Measurements from ENCODE around the gene COPB2. TPM values are rescaled to one million over a fixed set of nuclear protein-coding genes. Genes with fewer than 3 reads are reported as not detected.

The COPB2 gene
- total RNA-seq, 4 donors from 2014 or later: 46.7 to 59.3 (median 51.2) TPM

- Histone ChIP-seq H3K36me3 (no peaks in the 10 kb centered on the region), H3K9me3 (no peaks in the 10 kb centered on the region), H3K4me1 (no peaks in the 10 kb centered on the region), H3K4me3 (no peak overlapping the region), H3K27ac (no peak overlapping the region), H3K27me3 (peaks cover 8% of the 10 kb centered on the region)
- 83% methylated on average over 7 of the region's 8 CpGs for WGBS
- peak in 1 of 2 donors; percentile 26 for DNase-seq (ENCODE audit: low spot score in 2 of 2)
- TF ChIP-seq EP300 (IDR thresholded peaks at IDR 0.05) (no peak), POLR2A (IDR thresholded peaks at IDR 0.05) (no peak), POLR2AphosphoS5 (IDR thresholded peaks at IDR 0.05) (no peak), CTCF (IDR thresholded peaks at IDR 0.05) (no peak)
Observed at GRCh38 chr3:139320551-139321309, 68.7 kb downstream of the COPB2 start.

GRCh38 chr3:139319428-139320402 lies 69.7 kb downstream of the COPB2 start:
- DNase-seq (ENCODE audit: low spot score in 2 of 2): peak; percentile 44 to 67
- Histone ChIP-seq H3K27ac (no peak overlapping the region), H3K4me1 (no peaks in the 10 kb centered on the region), H3K27me3 (peaks cover 13% of the 10 kb centered on the region), H3K4me3 (no peak overlapping the region), H3K9me3 (no peaks in the 10 kb centered on the region), H3K36me3 (no peaks in the 10 kb centered on the region)
- 47% methylated on average over 6 of the region's 10 CpGs for WGBS
- TF ChIP-seq CTCF (IDR thresholded peaks at IDR 0.05): no peak

GRCh38 chr3:139318826-139319225 lies 70.6 kb downstream of the COPB2 start:
- Histone ChIP-seq H3K36me3 (no peaks in the 10 kb centered on the region), H3K27ac (no peak overlapping the region), H3K4me1 (no peaks in the 10 kb centered on the region), H3K27me3 (peaks cover 16% of the 10 kb centered on the region), H3K9me3 (no peaks in the 10 kb centered on the region), H3K4me3 (no peak overlapping the region)
- TF ChIP-seq POLR2AphosphoS5 (IDR thresholded peaks at IDR 0.05) (no peak), POLR2A (IDR thresholded peaks at IDR 0.05) (no peak), EP300 (IDR thresholded peaks at IDR 0.05) (no peak), CTCF (IDR thresholded peaks at IDR 0.05) (no peak)
- 64% methylated on average over 6 of the region's 6 CpGs for WGBS
- peak; percentile 21 to 45 for DNase-seq (ENCODE audit: low spot score in 2 of 2)

GRCh38 chr3:139318431-139318816 lies 71.0 kb downstream of the COPB2 start:
- Histone ChIP-seq H3K4me1 (no peaks in the 10 kb centered on the region), H3K27me3 (peaks cover 16% of the 10 kb centered on the region), H3K27ac (no peak overlapping the region), H3K9me3 (no peaks in the 10 kb centered on the region), H3K4me3 (no peak overlapping the region), H3K36me3 (no peaks in the 10 kb centered on the region)
- TF ChIP-seq POLR2AphosphoS5 (IDR thresholded peaks at IDR 0.05) (no peak), CTCF (IDR thresholded peaks at IDR 0.05) (no peak), EP300 (IDR thresholded peaks at IDR 0.05) (no peak), POLR2A (IDR thresholded peaks at IDR 0.05) (no peak)
- 38% methylated on average over 3 of the region's 3 CpGs for WGBS
- DNase-seq (ENCODE audit: low spot score in 2 of 2): peak; percentile 48 to 49
